GM23248 (cell line): ENCODE measurements around the gene S100A7A.

ENCODE experiments used
- EZH2 ChIP-seq: fragments of 200-600 bp; sonication (generic); IDR thresholded peaks from 2 replicates; pipeline ENCODE4 v1.6.1; 2018; ENCODE audit warnings: antibody characterized with exemption, mild to moderate bottlenecking; ENCODE audit not compliant: insufficient read depth, poor library complexity, severe bottlenecking
- EZH2phosphoT487 ChIP-seq: fragments of 200-600 bp; sonication (generic); IDR thresholded peaks from 2 replicates; pipeline ENCODE4 v1.6.1; 2018; ENCODE audit warnings: antibody characterized with exemption, moderate library complexity, mild to moderate bottlenecking, low read depth; ENCODE audit not compliant: insufficient read depth

DNA sequence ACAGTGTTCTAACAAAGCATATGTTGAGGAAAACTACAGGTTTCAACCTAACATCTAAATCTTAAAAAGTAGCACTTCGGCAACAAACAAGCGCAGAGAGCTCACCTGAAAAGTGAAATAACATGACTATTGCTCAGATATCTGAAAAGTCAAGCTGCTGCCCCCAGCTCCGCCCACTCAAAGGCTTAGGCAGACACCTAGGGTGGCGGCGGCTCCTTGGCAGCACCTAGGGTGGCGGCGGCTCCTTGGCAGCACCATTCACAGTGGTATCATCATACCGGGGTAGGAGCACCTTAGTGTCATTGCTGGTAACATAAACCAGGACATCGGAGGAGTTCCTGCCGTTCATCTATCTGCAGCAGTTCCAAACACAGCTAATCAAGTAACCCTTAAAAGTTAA lies 36.7 kb upstream of the S100A7A start:
- TF ChIP-seq EZH2 (no peak), EZH2phosphoT487 (no peak)
